ENCODE results near the gene RNASE4. TPM values are rescaled to one million over a fixed set of nuclear protein-coding genes. Genes with fewer than 3 reads are reported as not detected.
A peak's percentile ranks its signal among the peaks of the same experiment; 100 is the strongest.

RNASE4 gene
- total and polyA plus RNA-seq, 10 of the 15 experiments (the other 5 are each of a cell fraction or from before 2014, with no cell fraction given) = 0.87 to 2.6 (median 1.3) TPM

DNA sequence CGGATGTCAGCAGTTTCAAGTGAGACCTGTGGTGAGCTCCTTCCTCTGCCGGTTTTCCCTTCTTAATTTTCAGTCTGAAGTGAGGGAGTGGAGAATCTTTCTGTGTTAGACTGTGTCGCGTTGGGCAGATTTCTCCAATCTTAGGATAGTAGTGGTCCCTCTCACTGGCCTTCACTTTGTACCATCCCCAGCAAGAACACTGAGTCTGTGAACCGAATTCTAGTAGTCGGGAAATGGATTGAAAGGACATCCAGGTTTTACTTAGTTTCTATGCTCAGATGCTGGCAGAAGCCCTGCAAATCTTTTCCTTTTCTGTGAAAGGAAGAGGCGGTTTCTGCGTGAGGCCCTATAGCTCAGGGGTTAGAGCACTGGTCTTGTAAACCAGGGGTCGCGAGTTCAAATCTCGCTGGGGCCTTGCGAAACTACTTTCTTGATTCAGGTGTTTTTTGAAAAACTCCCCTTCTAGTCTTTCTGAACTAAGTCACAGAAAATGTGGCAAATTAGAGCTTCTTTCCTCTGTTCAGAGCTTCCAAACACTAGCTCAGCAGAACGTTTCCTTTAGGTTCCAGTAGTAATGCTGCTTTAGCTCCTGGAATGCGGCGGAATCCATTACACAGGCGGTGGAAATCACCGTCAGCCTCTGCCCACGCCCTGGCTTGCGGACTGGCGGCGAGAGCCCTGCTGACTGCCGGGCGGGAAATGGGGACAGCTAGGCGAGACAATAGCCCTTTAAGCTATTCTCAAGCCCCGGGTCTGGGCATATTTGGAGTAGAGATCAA is 2.8 kb upstream of the RNASE4 start (continued):
- TF ChIP-seq RAD51 (IDR thresholded peaks at IDR 0.05) (0 out of 2 replicates have a peak, but pooled peaks have one; percentile 33), SMARCA5 (IDR thresholded peaks at IDR 0.05) (peak; percentile 85; the same call in 1 of the 2 replicates), EGR1 (IDR thresholded peaks at IDR 0.05; ENCODE audit: borderline replicate concordance in 1 of 2, low read depth in 2 of 2, low read length in 2 of 2) (peak in 1 of 2 experiments; percentile 78; a peak in 2 of 3 replicates), PML (IDR thresholded peaks at IDR 0.05; ENCODE audit: low read length) (peak; percentile 73; the same call in 1 of the 2 replicates), SMC3 (IDR thresholded peaks at IDR 0.05; ENCODE audit: borderline replicate concordance, low read length) (no peak)
- TF ChIP-seq, protein P1, sequence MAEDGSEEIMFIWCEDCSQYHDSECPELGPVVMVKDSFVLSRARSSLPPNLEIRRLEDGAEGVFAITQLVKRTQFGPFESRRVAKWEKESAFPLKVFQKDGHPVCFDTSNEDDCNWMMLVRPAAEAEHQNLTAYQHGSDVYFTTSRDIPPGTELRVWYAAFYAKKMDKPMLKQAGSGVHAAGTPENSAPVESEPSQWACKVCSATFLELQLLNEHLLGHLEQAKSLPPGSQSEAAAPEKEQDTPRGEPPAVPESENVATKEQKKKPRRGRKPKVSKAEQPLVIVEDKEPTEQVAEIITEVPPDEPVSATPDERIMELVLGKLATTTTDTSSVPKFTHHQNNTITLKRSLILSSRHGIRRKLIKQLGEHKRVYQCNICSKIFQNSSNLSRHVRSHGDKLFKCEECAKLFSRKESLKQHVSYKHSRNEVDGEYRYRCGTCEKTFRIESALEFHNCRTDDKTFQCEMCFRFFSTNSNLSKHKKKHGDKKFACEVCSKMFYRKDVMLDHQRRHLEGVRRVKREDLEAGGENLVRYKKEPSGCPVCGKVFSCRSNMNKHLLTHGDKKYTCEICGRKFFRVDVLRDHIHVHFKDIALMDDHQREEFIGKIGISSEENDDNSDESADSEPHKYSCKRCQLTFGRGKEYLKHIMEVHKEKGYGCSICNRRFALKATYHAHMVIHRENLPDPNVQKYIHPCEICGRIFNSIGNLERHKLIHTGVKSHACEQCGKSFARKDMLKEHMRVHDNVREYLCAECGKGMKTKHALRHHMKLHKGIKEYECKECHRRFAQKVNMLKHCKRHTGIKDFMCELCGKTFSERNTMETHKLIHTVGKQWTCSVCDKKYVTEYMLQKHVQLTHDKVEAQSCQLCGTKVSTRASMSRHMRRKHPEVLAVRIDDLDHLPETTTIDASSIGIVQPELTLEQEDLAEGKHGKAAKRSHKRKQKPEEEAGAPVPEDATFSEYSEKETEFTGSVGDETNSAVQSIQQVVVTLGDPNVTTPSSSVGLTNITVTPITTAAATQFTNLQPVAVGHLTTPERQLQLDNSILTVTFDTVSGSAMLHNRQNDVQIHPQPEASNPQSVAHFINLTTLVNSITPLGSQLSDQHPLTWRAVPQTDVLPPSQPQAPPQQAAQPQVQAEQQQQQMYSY (CRISPR knock-in tag; IDR thresholded peaks at IDR 0.05) = no peak

DNA sequence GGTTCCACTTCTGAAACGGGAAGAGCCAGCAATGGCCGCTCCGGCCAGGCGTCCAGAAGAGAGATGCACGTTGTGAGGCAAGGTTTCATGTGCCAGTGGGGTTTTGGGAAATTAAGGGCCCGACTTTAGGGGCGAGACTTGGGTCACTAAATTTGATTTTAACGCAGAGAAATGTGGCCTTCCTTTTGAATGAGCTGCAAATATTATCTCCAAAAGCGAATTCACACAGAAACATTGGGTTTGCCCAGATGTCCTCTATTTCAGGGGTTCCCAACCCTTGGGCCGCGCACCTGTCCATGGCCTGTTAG is 2.3 kb upstream of the RNASE4 start:
- intact Hi-C loops (cut with micrococcal nuclease; ENCODE audit: unreplicated experiment) = loop anchor here (2.0 to 5.0 kb wide), 3 partner anchors 220 to 355 kb away; partner anchors contain the start of genes PIP4P1 and TEP1
- CTCF ChIA-PET = interaction anchor here (0.8 to 11.0 kb wide), 13 partner anchors 9 to 343 kb away, joined by 3 to 214 read pairs (median 10); partner anchors contain the start of genes PARP2, PIP4P1 and RNASE6
- WGBS (ENCODE audit: insufficient coverage, insufficient replicate concordance, low lambda C conversion rate, missing lambda C conversion rate) = under 1% methylated on average over 11 of the region's 11 CpGs
- DNase-seq (ENCODE audit: low read depth, low spot score) = no peak
- Histone ChIP-seq H2AFZ (ENCODE audit: control insufficient read depth, low read depth, low read length) (peak overlapping the region; percentile 22), H3K27ac (ENCODE audit: control insufficient read depth, insufficient read depth) (peak overlapping the region; percentile 99), H3K4me2 (ENCODE audit: control insufficient read depth, insufficient read depth) (peak overlapping the region; percentile 97), H3K36me3 (ENCODE audit: control insufficient read depth in 2 of 2, insufficient read depth in 2 of 2, low read length in 1 of 2) (no peaks in the 10 kb centered on the region), H3K79me2 (ENCODE audit: control insufficient read depth, insufficient read depth, low read length) (no peaks in the 10 kb centered on the region), H3K9ac (ENCODE audit: control insufficient read depth, insufficient read depth, low read length) (peak overlapping the region; percentile 93), H3K9me3 (replicated peaks; ENCODE audit: control insufficient read depth, insufficient read depth, low read length) (no peaks in the 10 kb centered on the region), H3K4me1 (ENCODE audit: control insufficient read depth, insufficient read depth, low read length) (peaks cover 23% of the 10 kb centered on the region), H4K20me1 (ENCODE audit: control insufficient read depth, insufficient read depth) (no peaks in the 10 kb centered on the region), H3K27me3 (replicated peaks in 1 of 2; ENCODE audit: control insufficient read depth in 2 of 2, insufficient read depth in 2 of 2, low read length in 1 of 2) (no peaks in the 10 kb centered on the region), H3K4me3 (peak overlapping the region; percentile 73)
- BruUV-seq (replicated peaks) = TSS peak; percentile 99
- RAD21 ChIA-PET (ENCODE audit: unreplicated experiment) = interaction anchor here (0.6 to 8.9 kb wide), 16 partner anchors 9 to 353 kb away, joined by 3 to 156 read pairs (median 5); partner anchors contain the start of genes CCNB1IP1, PARP2 and PIP4P1
- POLR2A ChIA-PET = interaction anchor here (0.8 to 5.6 kb wide), 10 partner anchors 9 to 339 kb away, joined by 3 to 69 read pairs (median 8); partner anchors contain the start of genes PARP2, PIP4P1 and RNASE6
- in situ Hi-C loops (cut with MboI) = loop anchor here (5.0 kb wide), 3 partner anchors 50 to 350 kb away; partner anchors contain the start of genes CCNB1IP1 and PIP4P1
- SMC1A ChIA-PET (ENCODE audit: uncharacterized antibody, unreplicated experiment) = interaction anchor here (1.1 to 8.9 kb wide), 16 partner anchors 9 to 340 kb away, joined by 3 to 150 read pairs (median 10); partner anchors contain the start of genes PARP2 and RNASE6
- no peak for ATAC-seq
- TF ChIP-seq, protein P2, sequence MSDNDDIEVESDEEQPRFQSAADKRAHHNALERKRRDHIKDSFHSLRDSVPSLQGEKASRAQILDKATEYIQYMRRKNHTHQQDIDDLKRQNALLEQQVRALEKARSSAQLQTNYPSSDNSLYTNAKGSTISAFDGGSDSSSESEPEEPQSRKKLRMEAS (IDR thresholded peaks at IDR 0.05; ENCODE audit: low read depth, low read length) = no peak
- TF ChIP-seq IRF4 (IDR thresholded peaks at IDR 0.05; ENCODE audit: low read depth, low read length) = 0 out of 2 replicates have a peak, but pooled peaks have one; percentile 5
- no peak for FAIRE-seq

Measured in GM12878 (cell line).